Measurements from ENCODE around the gene PRUNE2.
"Not testable (repeated sequence)": the region's sequence is repeated elsewhere in the genome, so short reads cannot be mapped to it uniquely, and the experiment has no call there.

Gene PRUNE2

DNA sequence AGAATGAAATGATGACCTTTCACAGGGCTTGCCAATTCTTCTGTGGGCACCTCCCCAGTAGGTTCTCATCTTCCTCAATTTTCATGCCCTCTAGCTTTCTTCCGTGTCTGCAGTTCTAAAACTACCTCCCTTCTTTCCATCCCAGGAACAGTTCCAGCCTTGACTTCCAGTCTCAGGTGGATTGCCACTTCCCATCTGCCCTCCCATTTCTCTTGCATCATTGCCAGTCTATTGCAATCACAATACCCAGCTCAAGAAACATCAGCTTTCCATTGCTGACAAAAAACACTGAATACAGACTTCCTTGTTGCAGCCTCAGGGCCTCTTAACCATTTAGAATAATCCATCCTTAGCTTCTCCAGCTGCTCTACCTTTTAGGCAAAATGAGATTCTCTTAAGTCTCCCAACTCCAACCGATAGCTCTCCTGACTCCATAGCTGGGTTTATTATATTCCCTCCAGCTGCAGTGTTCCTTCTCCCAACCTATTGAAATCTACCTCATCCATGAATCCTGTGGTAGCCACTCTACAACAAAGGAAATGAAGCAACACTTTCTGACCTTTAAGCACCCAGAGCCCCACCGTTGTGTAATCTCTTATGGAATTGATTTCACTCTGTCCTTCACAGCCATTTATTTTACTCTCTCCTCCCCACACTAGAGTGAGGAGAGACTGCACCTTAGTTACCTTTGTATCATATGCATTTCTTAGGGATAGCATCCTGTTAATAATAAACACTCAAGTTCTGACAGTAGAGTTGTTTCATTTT is 217.3 kb downstream of the PRUNE2 start:
- H3K27me3 Mint-ChIP-seq: peaks cover 36% of the 10 kb centered on the region
- CTCF ChIA-PET: interaction anchor here (1.0 to 8.3 kb wide), 3 partner anchors 15 to 240 kb away, joined by 3 to 43 read pairs (median 4); no protein-coding TSS in a partner anchor
- H3K36me3 Mint-ChIP-seq: no peaks in the 10 kb centered on the region
- no peak for DNase-seq
- no peak overlapping the region for H3K27ac Mint-ChIP-seq
- H3K4me3 Mint-ChIP-seq: no peak overlapping the region
- peaks cover 7% of the 10 kb centered on the region for H3K4me1 Mint-ChIP-seq
- no peaks in the 10 kb centered on the region for H3K9me3 Mint-ChIP-seq

GRCh38 chr9:76687861-76688391 is 218.0 kb downstream of the PRUNE2 start:
- H3K4me1 Mint-ChIP-seq: peaks cover 7% of the 10 kb centered on the region
- H3K4me3 Mint-ChIP-seq: no peak overlapping the region
- H3K9me3 Mint-ChIP-seq: no peaks in the 10 kb centered on the region
- H3K27ac Mint-ChIP-seq: no peak overlapping the region
- CTCF ChIA-PET: interaction anchor here (8.3 kb wide), 1 partner anchor 16 kb away, joined by 43 read pairs; no protein-coding TSS in a partner anchor
- H3K27me3 Mint-ChIP-seq: peaks cover 34% of the 10 kb centered on the region
- H3K36me3 Mint-ChIP-seq: no peaks in the 10 kb centered on the region
- no peak for DNase-seq

DNA sequence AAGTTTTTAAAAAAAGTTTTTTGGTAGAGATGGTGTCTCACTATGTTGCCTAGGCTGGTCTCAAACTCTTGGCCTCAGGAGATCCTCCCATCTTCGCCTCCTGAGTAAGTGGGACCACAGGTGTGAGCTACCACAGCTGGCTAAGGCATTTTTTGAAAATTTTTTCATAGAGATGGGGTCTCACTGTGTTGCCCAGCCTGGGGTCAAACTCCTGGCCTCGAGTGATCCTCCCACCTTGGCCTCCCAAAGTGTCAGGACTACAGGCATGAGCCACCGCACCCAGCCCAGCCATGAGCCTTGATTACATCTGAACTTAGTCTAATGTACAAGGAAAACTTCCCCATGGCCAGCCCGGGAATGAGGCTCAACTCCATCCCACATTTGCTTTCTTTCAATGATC is 219.2 kb downstream of the PRUNE2 start:
- H3K27me3 Mint-ChIP-seq: peaks cover 29% of the 10 kb centered on the region
- H3K36me3 Mint-ChIP-seq: no peaks in the 10 kb centered on the region
- peaks cover 2% of the 10 kb centered on the region for H3K4me1 Mint-ChIP-seq
- H3K4me3 Mint-ChIP-seq: no peak overlapping the region
- DNase-seq: no peak
- no peak overlapping the region for H3K27ac Mint-ChIP-seq
- no peaks in the 10 kb centered on the region for H3K9me3 Mint-ChIP-seq
- CTCF ChIA-PET: no interaction called here

DNA sequence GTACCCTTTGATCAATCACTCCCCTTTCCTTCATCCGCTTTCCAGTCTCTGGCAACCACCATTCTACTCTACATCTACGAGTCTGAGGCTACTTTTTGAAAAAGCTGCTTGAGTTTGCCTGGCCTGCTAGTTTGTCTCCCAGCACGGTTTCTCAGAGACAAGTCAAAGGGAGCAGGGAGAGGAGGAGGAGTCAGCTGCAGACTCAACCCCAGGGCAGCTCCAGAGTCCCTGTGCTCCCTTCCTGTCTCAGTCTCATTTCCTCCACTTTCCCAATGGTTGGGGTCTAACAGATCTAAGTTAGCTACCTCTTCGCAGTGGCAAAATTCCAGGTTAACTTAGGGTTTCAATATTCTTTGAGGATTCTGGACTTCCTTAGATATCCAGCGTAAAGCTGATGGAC is 221.7 kb downstream of the PRUNE2 start:
- CTCF ChIA-PET: no interaction called here
- no peak for DNase-seq
- H3K27ac Mint-ChIP-seq: no peak overlapping the region
- no peaks in the 10 kb centered on the region for H3K9me3 Mint-ChIP-seq
- H3K4me1 Mint-ChIP-seq: no peaks in the 10 kb centered on the region
- H3K36me3 Mint-ChIP-seq: no peaks in the 10 kb centered on the region
- H3K4me3 Mint-ChIP-seq: no peak overlapping the region
- H3K27me3 Mint-ChIP-seq: peaks cover 12% of the 10 kb centered on the region

- Mint-ChIP-seq H3K4me1 (no peaks in the 10 kb centered on the region), H3K9me3 (no peaks in the 10 kb centered on the region), H3K36me3 (no peaks in the 10 kb centered on the region), H3K27me3 (peaks cover 3% of the 10 kb centered on the region), H3K27ac (no peak overlapping the region), H3K4me3 (no peak overlapping the region)
- no peak for DNase-seq
- CTCF ChIA-PET: interaction anchor here (0.7 to 1.0 kb wide), 2 partner anchors 11 to 17 kb away, joined by 4 read pairs; no protein-coding TSS in a partner anchor
Observed at GRCh38 chr9:76681556-76681955, 224.4 kb downstream of the PRUNE2 start.

DNA sequence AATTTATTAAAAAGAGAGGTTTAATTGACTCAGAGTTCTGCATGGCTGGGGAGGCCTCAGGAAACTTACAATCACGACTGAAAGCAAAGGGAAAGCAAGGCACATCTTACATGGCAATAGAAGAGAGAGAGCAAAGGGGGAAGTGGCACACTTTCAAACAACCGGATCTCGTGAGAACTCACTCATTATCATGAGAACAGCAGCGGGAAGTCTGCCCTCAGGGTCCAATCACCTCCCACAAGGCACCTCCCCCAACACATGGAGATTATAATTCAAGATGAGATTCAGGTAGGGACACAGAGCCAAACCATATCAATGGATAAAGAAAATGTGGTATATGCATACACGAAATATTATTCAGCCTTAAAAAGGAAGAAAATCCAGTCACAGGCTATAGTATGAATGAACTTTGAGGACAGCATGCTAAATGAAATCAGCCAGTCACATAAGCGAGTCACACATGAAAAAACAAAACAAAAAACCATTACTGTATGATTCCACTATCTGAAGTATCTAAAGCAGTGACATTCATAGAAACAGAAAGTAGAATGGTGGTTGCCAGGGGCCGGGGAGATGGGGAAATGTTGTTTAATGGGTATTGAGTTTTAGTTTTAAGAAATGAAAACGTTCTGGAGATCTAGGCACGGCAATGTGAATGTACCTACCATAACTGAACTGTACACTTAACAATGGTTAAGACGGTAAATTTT is 225.0 kb downstream of the PRUNE2 start:
- Mint-ChIP-seq H3K9me3 (no peaks in the 10 kb centered on the region), H3K4me1 (no peaks in the 10 kb centered on the region), H3K27me3 (peaks cover 3% of the 10 kb centered on the region), H3K36me3 (no peaks in the 10 kb centered on the region), H3K27ac (no peak overlapping the region), H3K4me3 (no peak overlapping the region)
- CTCF ChIA-PET: interaction anchor here (0.7 to 1.0 kb wide), 2 partner anchors 12 to 17 kb away, joined by 4 read pairs; no protein-coding TSS in a partner anchor
- no peak for DNase-seq

DNA sequence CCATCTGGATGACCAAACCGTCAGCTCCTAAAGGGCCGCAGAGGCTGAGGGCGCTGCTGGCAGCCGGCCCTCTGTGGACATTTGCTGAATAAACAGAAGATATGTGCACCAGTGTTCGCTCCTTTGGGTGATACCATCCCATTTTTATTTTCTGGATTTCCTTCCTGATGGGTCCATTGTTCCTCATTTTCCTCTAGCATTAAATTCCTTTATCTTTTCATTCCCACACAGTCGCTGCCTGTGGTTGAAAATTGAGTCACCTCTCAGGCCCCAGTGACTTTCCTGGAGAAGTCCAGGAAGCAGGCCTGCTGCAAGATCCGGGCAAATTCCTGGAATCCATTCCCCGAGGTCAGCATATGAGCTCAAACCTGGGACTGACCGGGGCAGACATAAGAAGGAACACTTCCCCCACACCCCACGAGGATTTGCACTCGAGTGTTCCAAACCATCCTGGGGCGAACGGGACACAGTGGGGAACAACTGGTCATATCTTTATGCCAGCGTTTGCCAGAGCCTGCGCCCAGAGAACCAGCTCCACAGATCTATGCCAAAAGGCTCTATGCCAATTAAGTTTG is 228.3 kb downstream of the PRUNE2 start:
- no peak overlapping the region for H3K4me3 Mint-ChIP-seq
- H3K9me3 Mint-ChIP-seq: no peaks in the 10 kb centered on the region
- H3K27ac Mint-ChIP-seq: no peak overlapping the region
- no peaks in the 10 kb centered on the region for H3K27me3 Mint-ChIP-seq
- no peaks in the 10 kb centered on the region for H3K36me3 Mint-ChIP-seq
- CTCF ChIA-PET: interaction anchor here (1.3 kb wide), 1 partner anchor 26 kb away, joined by 3 read pairs; no protein-coding TSS in a partner anchor
- DNase-seq: no peak
- no peaks in the 10 kb centered on the region for H3K4me1 Mint-ChIP-seq

GRCh38 chr9:76676857-76677256 is 229.1 kb downstream of the PRUNE2 start:
- Mint-ChIP-seq H3K9me3 (no peaks in the 10 kb centered on the region), H3K36me3 (no peaks in the 10 kb centered on the region), H3K27me3 (no peaks in the 10 kb centered on the region), H3K4me1 (no peaks in the 10 kb centered on the region), H3K4me3 (no peak overlapping the region), H3K27ac (no peak overlapping the region)
- no peak for DNase-seq
- CTCF ChIA-PET: interaction anchor here (1.3 kb wide), 1 partner anchor 27 kb away, joined by 3 read pairs; no protein-coding TSS in a partner anchor

GRCh38 chr9:76667521-76667957 is 238.4 kb downstream of the PRUNE2 start:
- H3K36me3 Mint-ChIP-seq: no peaks in the 10 kb centered on the region
- peaks cover 2% of the 10 kb centered on the region for H3K4me1 Mint-ChIP-seq
- no peak for DNase-seq
- no peak overlapping the region for H3K27ac Mint-ChIP-seq
- peaks cover 15% of the 10 kb centered on the region for H3K27me3 Mint-ChIP-seq
- H3K9me3 Mint-ChIP-seq: no peaks in the 10 kb centered on the region
- no peak overlapping the region for H3K4me3 Mint-ChIP-seq
- CTCF ChIA-PET: interaction anchor here (1.1 to 1.7 kb wide), 2 partner anchors 9 to 35 kb away, joined by 4 to 5 read pairs; no protein-coding TSS in a partner anchor

GRCh38 chr9:76665966-76666365 is 239.9 kb downstream of the PRUNE2 start:
- CTCF ChIA-PET: interaction anchor here (0.9 kb wide), 1 partner anchor 39 kb away, joined by 3 read pairs; no protein-coding TSS in a partner anchor
- H3K27me3 Mint-ChIP-seq: peaks cover 15% of the 10 kb centered on the region
- H3K36me3 Mint-ChIP-seq, H3K4me3 Mint-ChIP-seq, H3K4me1 Mint-ChIP-seq, H3K27ac Mint-ChIP-seq, H3K9me3 Mint-ChIP-seq: not testable (repeated sequence)
- DNase-seq: peak; percentile 26

- no peaks in the 10 kb centered on the region for H3K9me3 Mint-ChIP-seq
- CTCF ChIA-PET: no interaction called here
- H3K4me3 Mint-ChIP-seq: no peak overlapping the region
- no peak overlapping the region for H3K27ac Mint-ChIP-seq
- H3K27me3 Mint-ChIP-seq: peaks cover 17% of the 10 kb centered on the region
- no peak for DNase-seq
- peaks cover 2% of the 10 kb centered on the region for H3K4me1 Mint-ChIP-seq
- no peaks in the 10 kb centered on the region for H3K36me3 Mint-ChIP-seq
Observed at GRCh38 chr9:76665458-76665857, 240.5 kb downstream of the PRUNE2 start.

- no peaks in the 10 kb centered on the region for H3K36me3 Mint-ChIP-seq
- DNase-seq: no peak
- H3K27me3 Mint-ChIP-seq: peaks cover 19% of the 10 kb centered on the region
- H3K4me1 Mint-ChIP-seq: no peaks in the 10 kb centered on the region
- H3K4me3 Mint-ChIP-seq: no peak overlapping the region
- H3K9me3 Mint-ChIP-seq: no peaks in the 10 kb centered on the region
- H3K27ac Mint-ChIP-seq: no peak overlapping the region
- CTCF ChIA-PET: interaction anchor here (1.0 to 2.0 kb wide), 5 partner anchors 15 to 218 kb away, joined by 3 to 13 read pairs (median 4); no protein-coding TSS in a partner anchor
Observed at GRCh38 chr9:76664120-76664519, 241.8 kb downstream of the PRUNE2 start.

GRCh38 chr9:76662476-76663281 is 243.2 kb downstream of the PRUNE2 start:
- no peak overlapping the region for H3K4me3 Mint-ChIP-seq
- no peaks in the 10 kb centered on the region for H3K36me3 Mint-ChIP-seq

More at GRCh38 chr9:76662476-76663281, 243.2 kb downstream of the PRUNE2 start:
- no peak for DNase-seq
- no peaks in the 10 kb centered on the region for H3K9me3 Mint-ChIP-seq
- H3K27me3 Mint-ChIP-seq: peaks cover 19% of the 10 kb centered on the region
- peaks cover 6% of the 10 kb centered on the region for H3K4me1 Mint-ChIP-seq
- CTCF ChIA-PET: interaction anchor here (0.7 to 2.0 kb wide), 6 partner anchors 17 to 268 kb away, joined by 3 to 13 read pairs (median 4); partner anchors contain the start of gene RFK
- H3K27ac Mint-ChIP-seq: no peak overlapping the region

Data from activated naive CD4-positive, alpha-beta T cell treated with anti-CD3 and anti-CD28 coated beads, Interleukin-2, amount 10 ng/mL, durations not matched to agents 7 days and 5 days (primary cell).